GM12801 (cell line): ENCODE results near the gene PSMB3.

Source experiments
- TF ChIP-seq, protein P1 (sequence below): IDR thresholded peaks from one replicate; pipeline ENCODE4 v1.5.1; 2011; ENCODE audit warnings: control low read depth; ENCODE audit not compliant: insufficient read length; ENCODE audit errors: extremely low read depth

PSMB3 gene

DNA sequence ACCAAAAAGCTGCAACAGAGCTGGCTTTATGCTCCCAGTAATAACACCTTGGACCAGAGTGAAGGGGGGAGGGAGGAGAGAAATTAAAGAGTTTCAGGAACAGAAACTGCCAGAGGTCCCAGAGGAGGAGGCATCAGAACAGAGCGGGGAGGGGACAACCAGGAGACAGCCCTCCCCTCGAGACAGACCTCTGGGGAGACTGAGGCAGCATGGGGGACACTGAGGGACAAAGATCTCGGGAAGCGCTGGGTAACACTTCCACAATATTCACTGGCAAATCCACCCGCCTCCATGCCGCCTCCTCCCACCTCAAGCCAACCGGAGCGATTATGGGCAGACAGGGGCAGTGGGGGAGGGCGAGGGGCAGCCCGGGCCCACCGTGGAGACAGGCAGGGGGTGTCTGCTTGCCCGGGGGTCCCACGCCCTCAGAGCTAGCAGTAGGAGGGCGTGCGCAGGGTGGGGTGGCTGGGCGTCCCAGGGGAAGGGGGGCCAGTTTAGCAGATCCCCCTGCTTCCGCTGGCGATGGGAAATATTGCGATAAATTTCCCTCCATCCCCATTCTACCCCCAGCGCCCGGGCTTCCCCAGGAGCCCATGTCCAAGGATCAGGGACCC, 5.6 kb upstream of the PSMB3 start:
- TF ChIP-seq, protein P1, sequence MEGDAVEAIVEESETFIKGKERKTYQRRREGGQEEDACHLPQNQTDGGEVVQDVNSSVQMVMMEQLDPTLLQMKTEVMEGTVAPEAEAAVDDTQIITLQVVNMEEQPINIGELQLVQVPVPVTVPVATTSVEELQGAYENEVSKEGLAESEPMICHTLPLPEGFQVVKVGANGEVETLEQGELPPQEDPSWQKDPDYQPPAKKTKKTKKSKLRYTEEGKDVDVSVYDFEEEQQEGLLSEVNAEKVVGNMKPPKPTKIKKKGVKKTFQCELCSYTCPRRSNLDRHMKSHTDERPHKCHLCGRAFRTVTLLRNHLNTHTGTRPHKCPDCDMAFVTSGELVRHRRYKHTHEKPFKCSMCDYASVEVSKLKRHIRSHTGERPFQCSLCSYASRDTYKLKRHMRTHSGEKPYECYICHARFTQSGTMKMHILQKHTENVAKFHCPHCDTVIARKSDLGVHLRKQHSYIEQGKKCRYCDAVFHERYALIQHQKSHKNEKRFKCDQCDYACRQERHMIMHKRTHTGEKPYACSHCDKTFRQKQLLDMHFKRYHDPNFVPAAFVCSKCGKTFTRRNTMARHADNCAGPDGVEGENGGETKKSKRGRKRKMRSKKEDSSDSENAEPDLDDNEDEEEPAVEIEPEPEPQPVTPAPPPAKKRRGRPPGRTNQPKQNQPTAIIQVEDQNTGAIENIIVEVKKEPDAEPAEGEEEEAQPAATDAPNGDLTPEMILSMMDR: no peak

DNA sequence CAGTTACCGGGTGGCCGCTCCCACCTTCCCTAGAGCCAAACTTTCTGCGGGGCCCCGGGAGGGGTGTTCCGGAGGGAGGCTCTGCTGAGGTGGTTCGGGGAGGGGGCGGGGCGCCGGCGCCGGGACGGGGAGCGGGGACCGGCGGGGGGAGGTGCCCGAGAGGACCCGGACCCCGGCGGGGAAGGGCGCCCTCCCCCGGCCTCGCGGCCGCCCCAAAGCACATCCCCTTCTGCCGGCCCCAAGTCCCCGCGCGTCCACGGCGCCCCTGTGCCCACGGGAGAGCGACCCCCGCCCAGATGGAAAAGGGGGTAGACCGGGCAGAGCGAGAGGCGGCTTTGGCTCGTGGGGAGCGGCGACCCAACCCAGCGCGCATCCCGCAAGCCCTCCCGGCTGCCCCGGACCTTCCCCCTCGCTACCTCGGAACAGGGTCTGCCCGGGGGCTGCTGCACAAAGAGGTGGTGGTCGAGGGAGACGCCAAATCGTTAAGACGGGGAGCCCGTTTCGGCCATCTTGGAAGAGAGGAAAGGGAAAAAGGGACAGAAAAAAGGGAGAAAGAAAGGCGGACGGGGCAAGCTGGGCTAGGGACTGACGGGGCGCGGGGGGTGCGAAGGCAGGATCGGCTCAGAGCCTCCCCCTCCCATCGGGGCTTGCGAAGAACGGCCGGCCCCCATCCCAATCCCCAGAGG, 4.9 kb upstream of the PSMB3 start:
- TF ChIP-seq, protein P1: no peak

GRCh38 chr17:38748149-38748891, 4.2 kb upstream of the PSMB3 start, which contains the start of gene PCGF2:
PCGF2 (minus strand) TSS chr17:38748336; CDS start chr17:38740402, 7,934 bp downstream.
- TF ChIP-seq, protein P1: no peak

DNA sequence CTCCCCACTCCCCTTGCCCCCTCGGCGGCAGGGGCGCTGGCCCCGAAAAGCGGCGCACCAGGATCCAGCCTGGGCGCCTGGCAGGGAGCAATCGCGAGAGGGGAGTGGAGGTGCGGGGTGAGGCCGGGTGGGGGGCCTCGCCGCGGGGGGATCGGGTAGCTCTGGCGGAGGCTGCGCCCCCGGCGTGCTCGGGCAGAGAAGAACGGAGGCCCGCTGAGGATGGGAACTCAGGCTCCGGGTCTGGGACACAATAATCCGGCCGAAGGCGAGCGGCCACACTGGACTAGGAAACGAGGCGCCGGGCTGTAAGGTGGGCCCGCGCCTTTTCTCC, 3.7 kb upstream of the PSMB3 start:
- TF ChIP-seq, protein P1: no peak

DNA sequence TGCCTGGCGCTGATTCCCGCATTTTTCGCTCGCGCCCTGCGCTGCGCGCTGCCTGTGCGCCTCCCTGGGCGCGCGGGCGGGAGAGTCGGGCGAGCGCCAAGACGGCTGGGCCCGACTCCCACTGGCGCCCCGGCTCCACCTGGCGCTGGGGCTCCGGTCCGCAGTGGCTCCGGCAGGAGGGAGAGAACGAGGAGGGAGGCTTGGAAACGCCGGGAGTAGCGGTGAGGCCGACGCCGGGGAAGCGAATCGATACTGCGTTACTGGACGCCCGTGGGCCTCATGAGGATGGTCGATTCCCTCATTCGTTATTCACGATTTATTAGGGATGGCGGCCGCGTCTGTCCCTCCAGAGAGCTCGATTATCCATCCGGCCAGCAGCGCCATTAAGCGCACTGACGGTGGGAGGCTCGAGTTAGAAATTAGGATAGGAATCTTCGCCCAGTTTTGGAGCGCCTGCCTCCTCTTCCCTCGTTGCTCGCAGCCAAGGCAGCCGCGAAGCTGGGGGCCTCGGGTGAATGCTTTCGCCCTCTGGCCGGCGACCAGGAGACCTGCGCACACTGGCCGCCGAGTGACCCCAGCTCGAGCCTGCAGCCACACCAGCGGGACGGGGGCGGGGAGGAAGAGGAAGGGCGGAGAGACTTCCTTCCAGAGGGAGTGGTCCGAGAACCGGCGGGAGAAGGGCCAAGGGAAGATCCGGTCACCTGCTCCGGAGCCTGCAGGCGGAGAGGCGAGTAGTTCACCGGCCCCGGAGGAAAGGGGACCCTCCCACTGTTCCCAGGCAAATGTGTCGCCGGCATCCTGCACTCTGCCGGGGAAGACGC, 3.1 kb upstream of the PSMB3 start:
- TF ChIP-seq, protein P1: no peak

- TF ChIP-seq, protein P1: no peak
Observed at GRCh38 chr17:38750044-38750311, 2.6 kb upstream of the PSMB3 start.
